GM18868 (cell line): ENCODE results near the gene HEMGN.

Experiments
- ATAC-seq: cut with Tn5 transposase; IDR thresholded peaks from one replicate; pipeline ENCODE4 v1.9.1; 2021; ENCODE audit warnings: mild to moderate bottlenecking, moderate library complexity; ENCODE audit not compliant: unreplicated experiment

Gene HEMGN

GRCh38 chr9:97933297-97933998 lies 4.5 kb downstream of the HEMGN start:
- no peak for ATAC-seq

GRCh38 chr9:97930972-97931371 lies 7.0 kb downstream of the HEMGN start:
- ATAC-seq = no peak

GRCh38 chr9:97928986-97929604 lies 8.9 kb downstream of the HEMGN start:
- no peak for ATAC-seq

DNA sequence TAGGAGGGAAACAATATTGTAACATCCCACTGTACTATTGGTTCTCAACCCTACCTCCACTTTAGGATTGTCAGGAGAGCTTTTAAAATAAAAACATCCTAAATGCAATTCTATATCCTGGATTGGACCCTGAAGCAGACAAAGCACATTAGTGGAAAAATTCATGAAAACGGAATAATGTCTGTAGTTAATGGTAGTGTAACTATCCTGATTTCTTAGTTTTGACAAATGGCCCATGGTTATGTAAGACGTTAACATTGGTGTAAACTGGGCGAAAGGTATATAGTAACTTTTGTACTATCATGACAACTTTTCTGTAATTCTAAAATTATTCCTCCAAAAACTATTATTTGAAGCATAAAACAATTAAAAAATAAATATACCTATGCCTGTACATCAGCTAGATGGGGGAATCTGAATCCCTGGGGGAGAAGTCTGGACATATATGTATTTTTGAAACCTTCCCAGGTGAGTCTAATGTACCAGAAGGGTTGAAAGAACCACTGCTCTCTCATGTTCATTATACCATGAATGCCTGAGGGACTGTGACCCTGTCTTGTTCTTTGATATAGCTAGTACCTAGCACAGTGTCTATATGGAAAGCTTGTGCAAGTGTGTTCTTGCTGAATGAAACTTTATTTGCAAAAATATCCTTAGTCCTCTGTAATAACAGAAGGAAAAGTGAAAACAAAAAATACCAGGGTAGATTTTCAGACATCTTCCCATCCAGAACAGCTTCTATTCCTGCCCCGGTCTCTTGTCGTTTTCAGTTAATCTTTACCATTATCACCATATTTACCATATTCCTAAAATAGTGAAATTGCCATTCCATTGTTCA lies 12.3 kb downstream of the HEMGN start:
- ATAC-seq = no peak

DNA sequence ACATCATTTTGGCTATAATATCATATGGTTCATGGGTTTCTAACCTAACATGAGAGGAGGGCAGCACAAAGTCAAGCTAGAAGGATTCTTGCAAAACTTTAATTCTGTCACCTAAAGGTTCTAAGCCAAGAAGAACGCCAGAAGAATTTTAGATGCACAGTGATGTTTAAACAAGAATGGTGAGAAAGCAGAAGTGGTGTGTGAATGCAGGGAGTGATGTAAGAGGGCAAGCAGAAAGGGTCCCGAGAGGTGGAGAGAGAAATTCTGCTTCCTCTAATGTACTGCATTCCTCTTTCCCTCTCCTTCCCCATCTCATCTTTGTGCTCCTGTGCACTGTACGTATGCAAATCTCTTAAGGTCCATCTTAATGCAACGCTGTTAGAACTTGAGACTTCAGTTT lies 13.6 kb downstream of the HEMGN start:
- no peak for ATAC-seq

- peak; percentile 28 for ATAC-seq
These were observed 14.4 kb downstream of the HEMGN start for GRCh38 chr9:97923529-97924108.

DNA sequence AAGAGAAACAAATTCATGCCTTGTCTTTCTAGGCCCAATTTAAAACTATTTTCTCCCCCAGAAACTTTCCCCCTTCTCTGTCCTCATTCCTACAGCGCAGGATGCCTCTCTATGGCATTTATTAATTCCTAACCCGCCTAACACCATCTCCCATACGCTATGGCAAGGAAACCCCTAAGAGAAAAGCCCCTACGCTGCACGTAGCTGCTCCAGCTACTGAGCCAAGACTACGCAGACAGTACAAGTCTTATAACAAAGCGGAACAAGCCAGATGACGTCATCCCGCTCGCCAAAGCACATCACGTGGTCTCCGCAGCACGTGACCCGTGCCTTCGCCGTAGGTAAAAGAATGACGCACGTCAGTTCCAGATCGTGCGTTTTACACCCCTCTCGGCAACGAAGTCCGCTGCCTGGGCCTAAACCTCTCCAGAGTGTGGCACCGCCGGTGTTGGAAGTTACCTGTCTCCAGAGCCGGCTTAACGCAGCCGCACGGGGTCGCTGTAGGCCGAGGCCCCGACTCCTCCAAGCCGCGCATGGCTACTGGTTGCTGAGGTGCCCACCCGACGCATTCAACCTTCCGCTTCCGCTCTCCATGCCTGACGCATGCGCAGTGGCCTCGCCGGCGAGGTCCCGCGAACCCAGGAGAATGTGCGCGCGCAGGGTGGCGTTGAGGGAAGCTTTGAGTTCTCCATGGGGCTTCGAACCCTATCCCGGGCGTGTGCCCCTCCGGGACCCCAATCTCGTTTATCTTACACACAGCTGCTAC lies 15.8 kb downstream of the HEMGN start, which contains the start of gene TRMO:
TRMO (minus strand) TSS at position 542 of the 766 bp plus-strand sequence; CDS start at position 535, 7 bp downstream.
- peak; percentile 81 for ATAC-seq

DNA sequence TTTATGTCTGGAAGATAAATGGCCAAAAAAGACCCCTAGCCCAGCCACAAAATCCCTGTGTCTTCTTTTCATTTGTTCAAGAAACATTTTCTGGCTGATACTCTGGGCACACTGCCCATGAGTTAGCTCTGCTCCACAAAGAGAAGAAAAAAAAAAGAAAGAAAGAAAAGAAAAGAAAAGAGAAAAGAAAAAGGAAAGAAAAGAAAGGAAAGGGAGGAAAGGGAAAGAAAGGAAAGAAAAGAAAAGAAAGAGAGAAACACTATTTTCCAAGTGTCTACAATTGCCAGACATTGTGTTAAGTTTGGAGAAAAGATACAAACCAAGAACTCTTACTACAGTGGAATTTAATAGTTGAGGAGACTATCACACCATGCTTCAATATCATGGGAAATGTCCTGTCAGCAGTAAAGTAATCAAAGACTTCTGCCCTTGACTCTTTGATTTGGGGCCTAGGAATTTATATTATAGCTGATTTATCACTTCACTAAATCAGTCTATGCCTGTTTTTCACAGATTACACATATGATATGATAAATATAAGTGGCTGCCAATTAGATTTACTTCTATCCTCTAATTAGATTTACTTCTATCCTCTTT lies 18.7 kb downstream of the HEMGN start:
- ATAC-seq = no peak

- ATAC-seq = no peak
These were observed 19.4 kb downstream of the HEMGN start for GRCh38 chr9:97918611-97919010.

DNA sequence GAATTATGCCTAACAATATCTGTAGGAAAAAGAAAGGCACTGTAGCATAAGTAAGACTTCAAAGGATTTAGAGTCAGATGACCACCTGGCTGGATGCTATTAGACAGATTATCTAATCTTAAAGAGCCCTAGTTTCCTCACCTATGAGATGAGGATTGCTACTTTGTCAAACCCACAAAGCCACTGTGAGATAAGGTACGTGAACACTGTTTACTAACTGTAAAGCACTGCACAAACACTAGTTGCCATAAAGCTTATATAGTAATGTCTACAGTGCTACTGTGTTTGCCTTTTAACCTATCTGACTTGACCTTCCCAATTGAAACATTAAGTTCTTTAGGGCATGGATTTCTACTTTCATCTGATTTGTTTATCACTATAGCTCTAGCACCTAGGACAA lies 26.0 kb downstream of the HEMGN start:
- no peak for ATAC-seq

DNA sequence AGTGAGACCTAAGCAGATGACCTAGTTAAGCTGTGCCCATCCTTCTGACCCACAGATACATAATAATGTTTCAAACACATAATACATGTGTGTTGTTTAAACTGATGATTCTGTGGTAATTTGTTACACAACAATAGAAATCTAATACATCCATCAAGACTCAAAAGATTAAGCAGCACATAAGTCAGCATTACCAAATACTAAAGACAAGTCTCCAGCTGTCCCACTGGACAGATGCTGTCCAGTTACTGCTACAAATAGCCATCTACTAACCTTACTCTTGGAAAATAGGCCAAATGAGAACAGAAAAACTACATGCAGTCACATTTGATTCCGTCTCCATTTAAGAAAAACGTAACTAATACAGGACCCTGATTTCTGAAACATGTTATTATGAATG lies 26.4 kb downstream of the HEMGN start:
- ATAC-seq = no peak

GRCh38 chr9:97910357-97910756 lies 27.6 kb downstream of the HEMGN start:
- no peak for ATAC-seq

DNA sequence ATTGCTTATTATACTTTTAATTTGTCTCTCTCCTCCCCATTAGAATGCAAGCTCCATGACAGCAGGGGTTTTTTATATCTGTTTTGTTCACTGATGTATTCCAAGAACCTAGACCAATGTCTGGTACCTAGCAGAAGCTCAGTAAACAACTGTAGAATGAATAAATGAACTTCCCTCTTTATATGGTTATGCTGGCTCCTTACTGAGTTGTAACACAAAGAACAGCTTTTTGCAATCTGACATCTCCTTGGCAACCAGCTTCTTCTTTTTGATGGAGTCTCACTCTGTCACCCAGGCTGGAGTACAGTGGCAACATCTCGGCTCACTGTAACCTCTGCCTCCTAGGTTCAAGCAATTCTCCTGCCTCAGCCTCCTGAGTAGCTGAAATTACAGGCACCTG lies 29.3 kb downstream of the HEMGN start:
- no peak for ATAC-seq

DNA sequence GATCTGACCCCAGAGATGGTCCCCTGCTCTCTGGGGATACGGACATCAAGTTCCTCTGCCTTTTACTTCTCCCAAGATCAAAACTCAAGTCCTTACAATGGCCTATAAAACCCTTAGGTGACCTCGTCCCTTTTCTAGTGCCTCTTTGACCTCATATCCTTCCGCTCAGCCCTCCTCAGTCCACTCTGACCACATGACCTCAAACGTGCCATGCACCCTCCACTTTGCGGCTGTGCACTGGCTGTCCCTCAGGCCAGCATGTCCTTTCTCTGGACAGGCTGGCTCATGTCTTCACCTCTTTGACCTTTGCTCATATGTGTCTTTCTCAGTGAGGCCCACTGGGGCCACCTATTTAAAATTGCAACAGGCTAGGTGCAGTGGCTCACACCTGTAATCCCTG lies 30.3 kb downstream of the HEMGN start:
- no peak for ATAC-seq

DNA sequence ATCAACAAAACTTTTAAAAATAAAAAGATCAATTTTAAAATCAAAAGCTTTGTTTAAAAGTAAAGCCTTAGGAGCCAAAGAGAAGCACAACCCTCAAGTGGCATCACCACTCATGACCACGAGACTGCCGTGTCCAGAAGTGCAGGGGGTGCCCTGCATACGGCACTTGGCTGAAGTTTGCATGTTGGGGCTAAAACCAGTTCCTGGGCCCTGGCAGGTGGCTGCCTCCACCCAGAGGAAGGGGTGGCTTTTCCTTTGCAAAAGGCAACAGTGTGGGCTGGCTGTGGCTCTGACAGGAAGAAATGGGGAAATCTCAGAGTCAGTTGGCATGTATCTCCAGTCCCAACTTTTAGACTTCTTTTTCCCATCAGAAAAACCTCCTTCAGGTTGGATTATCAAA lies 30.9 kb downstream of the HEMGN start:
- no peak for ATAC-seq

DNA sequence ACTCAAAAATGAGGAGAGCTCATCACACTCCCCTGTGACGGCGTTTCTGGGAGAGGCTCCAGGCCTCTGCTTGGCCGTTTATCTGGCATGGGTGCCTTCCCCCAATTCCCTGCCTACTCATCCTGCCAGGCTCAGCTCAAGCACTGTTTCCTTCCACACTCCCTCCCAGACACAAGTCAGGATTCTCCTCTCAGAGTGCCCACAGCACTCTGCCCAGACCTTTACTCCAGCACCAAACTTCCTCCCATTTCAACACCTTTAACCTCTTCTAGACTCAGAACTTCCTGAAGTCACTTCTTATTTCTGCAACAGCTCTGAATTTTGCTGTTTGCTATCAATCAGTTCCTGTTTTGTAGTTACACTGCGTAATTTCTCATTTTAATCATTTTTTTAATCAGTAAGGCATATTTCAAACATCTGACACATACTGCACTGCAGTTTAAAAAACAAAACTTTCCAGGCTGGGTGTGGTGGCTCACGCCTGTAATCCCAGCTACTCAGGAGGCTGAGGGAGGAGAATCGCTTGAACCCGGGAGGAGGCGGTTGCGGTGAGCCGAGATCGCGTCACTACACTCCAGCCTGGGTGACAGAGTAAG lies 31.6 kb downstream of the HEMGN start:
- ATAC-seq = no peak

GRCh38 chr9:97905228-97905627 lies 32.7 kb downstream of the HEMGN start:
- ATAC-seq = no peak

DNA sequence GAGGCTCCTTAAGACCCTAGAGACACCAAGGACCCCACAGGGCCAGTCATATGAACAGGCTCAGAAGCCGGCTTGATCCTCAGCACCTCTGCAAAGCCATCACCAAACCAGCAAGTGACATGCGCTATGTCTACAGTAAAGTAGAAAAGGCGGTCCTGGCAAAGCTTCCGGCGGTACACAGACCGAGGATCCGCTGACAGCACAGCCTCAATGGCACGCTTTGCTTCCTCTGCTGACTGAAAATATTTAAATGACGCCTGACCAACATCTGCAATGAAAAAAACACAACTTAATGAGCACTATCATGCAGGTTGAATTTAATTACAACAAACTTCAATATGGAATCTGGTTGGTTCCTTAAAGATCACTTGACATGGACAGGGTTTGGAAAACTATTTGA lies 33.2 kb downstream of the HEMGN start:
- ATAC-seq = no peak

DNA sequence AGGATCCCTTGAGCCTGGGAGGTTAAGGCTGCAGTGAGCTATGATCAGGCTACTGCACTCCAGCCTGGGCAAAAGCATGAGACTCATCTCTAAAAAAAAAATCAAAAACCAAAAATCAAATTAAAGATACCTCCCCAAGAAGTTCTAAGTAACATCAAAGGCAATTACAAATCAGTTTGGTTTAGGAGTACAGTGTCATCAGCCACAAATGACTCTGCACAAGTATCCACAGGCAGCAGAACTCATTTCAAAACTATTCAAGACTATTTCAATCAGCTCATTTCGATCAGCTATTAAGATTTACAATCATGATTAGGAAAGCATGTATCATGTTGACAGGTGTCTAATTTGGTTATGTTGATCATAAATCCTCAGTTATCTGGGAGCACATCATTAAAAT lies 34.8 kb downstream of the HEMGN start:
- ATAC-seq = no peak
